ENCODE measurements around the gene IVL. TPM values are rescaled to one million over a fixed set of nuclear protein-coding genes. Genes with fewer than 3 reads are reported as not detected.

Gene IVL, protein sequence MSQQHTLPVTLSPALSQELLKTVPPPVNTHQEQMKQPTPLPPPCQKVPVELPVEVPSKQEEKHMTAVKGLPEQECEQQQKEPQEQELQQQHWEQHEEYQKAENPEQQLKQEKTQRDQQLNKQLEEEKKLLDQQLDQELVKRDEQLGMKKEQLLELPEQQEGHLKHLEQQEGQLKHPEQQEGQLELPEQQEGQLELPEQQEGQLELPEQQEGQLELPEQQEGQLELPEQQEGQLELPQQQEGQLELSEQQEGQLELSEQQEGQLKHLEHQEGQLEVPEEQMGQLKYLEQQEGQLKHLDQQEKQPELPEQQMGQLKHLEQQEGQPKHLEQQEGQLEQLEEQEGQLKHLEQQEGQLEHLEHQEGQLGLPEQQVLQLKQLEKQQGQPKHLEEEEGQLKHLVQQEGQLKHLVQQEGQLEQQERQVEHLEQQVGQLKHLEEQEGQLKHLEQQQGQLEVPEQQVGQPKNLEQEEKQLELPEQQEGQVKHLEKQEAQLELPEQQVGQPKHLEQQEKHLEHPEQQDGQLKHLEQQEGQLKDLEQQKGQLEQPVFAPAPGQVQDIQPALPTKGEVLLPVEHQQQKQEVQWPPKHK
- not detected for total RNA-seq
- long read RNA-seq = 0 reads

- intact Hi-C loops (cut with DNase I, micrococcal nuclease) = no loop called here
- no peak for ATAC-seq
- no peak for DNase-seq
Observed at GRCh38 chr1:152907686-152908601, at the start of gene IVL. TSS of gene IVL (plus strand) at chr1:152908546. CDS start at chr1:152909798, 1,252 bp downstream.

DNA sequence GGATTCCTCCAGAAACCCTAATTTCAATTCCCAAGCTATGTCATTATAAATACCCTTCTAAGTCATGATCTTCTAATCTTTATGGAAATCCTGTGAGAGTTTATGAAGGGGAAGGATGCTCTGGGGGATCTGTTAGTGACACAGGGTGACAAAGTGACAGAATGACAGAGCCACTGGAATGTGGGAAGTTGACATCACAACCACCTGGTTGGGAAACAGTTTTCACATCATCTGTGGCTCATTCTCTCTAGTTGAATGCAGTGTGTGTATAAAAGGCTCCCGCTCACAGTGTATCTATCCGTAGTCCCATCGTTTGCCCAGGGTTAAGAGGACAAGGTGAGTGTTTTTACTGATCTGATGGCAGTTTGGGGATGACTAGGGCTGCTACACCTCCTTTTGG lies 48.6 kb upstream of the IVL start, which contains the start of gene LCE7A:
LCE7A (plus strand) TSS at position 301 of the 400 bp plus-strand sequence. CDS start 702 bp downstream, outside the sequence.
- no peak for ATAC-seq
- intact Hi-C loops (cut with DNase I, micrococcal nuclease) = loop anchor here in 1 of 2 donors (10.0 kb wide), 1 partner anchor 365 kb away; no protein-coding TSS in a partner anchor

DNA sequence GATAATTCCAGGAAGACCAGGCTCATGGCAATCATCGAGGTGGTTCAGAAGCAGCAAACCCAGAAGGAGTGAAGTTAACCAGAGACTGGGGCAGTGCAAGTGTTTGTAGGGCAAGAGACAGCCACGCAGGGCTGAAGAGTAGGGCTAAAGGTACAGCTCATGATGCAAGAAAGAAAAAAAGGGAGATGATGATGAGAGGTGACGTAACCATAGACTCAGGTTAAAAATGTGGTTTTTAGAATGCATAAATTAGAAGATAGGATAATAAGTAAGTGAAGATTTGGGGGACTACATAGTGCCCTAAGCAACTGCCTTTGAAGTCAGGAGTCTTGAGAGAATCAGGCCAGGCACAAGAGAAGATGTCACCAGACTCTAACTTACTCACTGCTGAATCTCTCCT lies 48.2 kb upstream of the IVL start:
- intact Hi-C loops (cut with DNase I, micrococcal nuclease) = loop anchor here in 1 of 2 donors (10.0 kb wide), 1 partner anchor 365 kb away; no protein-coding TSS in a partner anchor
- ATAC-seq = no peak
- no peak for DNase-seq

More for the DNA sequence above, 48.6 kb upstream of the IVL start, which contains the start of gene LCE7A:
- no peak for DNase-seq

DNA sequence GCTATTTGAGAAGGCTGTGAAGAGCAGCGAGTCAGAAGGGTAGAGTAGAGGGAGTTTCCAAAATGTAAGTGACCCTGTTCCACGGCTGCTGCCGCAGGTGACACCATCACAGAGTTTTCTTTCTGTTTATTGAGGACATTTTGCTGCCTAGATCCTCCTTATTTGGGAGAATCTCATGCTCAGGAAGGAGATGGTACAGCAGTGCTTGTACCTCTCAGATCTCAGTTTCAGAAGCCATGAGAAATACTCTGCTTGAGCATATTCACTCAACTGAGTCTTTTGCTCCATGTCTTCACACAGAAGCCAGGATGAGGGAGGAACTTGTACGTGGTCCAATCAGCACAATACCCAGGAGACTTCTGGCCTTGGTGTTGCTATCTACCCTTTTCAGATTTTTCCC lies 47.0 kb upstream of the IVL start:
- intact Hi-C loops (cut with DNase I, micrococcal nuclease) = loop anchor here in 1 of 2 donors (10.0 kb wide), 1 partner anchor 363 kb away; no protein-coding TSS in a partner anchor
- DNase-seq (no peak), ATAC-seq (no peak)

DNA sequence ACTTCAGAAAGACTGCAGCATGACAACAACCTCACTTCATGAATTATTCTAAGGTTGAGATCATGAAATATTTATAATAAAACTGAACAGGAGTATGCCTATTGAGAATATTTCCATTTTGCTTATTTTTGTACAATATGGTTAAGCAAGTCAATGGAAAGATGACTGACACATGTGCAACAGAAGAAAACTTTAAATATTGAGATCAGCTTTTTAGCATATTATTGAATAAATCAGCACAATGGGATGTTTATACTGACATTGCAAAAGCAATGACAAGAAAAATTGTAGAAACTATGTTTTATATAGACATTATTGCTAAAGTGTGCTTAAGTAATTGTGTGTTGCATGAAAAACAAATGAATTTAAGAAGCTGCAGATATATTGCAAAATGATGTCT lies 43.9 kb upstream of the IVL start:
- intact Hi-C loops (cut with DNase I, micrococcal nuclease) = loop anchor here in 1 of 2 donors (10.0 kb wide), 1 partner anchor 360 kb away; no protein-coding TSS in a partner anchor
- DNase-seq = no peak
- ATAC-seq = no peak

- no peak for DNase-seq
- no peak for ATAC-seq
- intact Hi-C loops (cut with DNase I, micrococcal nuclease) = loop anchor here in 1 of 2 donors (10.0 kb wide), 1 partner anchor 358 kb away; no protein-coding TSS in a partner anchor
Observed at GRCh38 chr1:152866321-152866720, 42.0 kb upstream of the IVL start.

- DNase-seq (peak; percentile 36 to 64), ATAC-seq (peak; percentile 68)
- intact Hi-C loops (cut with DNase I, micrococcal nuclease) = loop anchor here in 1 of 2 donors (10.0 kb wide), 1 partner anchor 355 kb away; no protein-coding TSS in a partner anchor
Observed at GRCh38 chr1:152869808-152870419, 38.4 kb upstream of the IVL start.

DNA sequence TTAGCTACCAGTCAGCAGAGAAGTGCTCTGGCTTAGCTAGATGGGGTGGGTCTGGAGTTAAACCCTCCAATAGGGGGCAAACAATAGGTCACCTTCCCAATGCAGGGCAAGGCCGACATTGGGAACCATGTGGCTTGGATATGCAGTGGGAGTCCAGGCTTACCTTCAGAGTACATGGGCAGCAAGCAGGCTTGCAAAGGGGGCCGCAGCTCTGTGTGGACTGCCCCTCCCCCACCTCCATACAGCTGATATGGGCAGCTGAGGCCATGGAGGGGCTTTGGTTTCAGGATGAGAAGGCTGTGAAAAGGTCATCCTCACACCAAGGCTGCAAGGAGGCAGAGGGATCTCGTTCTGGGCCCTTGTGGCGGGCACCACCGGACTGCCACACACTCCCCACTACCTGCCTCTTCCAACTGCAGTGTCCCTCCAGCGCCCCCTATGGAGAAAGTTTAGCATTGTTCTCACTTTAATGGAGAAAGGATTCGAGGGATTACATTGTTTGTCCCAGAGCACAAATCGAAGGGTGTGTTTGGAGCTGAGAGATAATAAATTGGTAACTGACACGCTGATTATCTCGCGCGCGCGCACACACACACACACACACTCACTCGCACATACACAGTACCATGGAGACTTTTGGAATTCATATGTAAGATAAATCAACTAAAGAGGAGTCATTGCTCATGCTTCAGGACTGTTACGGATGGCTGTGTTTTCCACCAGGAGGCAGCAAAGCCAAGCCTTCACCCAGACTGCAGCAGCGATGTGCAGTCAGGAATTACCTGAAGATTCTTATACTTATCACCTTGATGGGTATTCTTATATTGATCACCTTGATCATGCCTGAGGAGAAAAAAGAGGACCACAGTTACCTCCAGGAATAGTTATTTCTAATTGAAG lies 37.3 kb upstream of the IVL start:
- no peak for DNase-seq

DNA sequence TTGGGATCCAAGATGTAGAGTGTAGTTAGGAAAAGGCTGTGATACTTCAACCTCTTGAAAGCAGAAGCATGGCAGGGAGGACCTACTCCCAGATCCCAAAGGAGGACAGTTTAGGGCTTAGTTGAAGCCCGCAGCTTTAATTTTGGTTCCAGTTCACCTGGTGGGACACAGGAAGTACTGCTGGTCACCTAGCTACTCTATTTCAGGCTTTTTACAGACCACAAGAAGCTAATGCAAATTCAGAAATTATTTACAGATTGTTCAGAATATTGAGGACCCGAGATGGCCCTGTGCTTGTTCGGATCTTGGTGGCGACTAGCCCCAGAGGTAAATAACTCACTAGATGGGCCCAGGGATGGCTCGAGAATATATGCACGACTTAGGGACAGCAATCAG lies 36.6 kb upstream of the IVL start:
- no peak for DNase-seq
- intact Hi-C loops (cut with DNase I, micrococcal nuclease) = no loop called here
- ATAC-seq = no peak

More for the DNA sequence above, 37.3 kb upstream of the IVL start:
- intact Hi-C loops (cut with DNase I, micrococcal nuclease) = no loop called here
- no peak for ATAC-seq

GRCh38 chr1:152873495-152873894 lies 34.9 kb upstream of the IVL start:
- no peak for ATAC-seq
- intact Hi-C loops (cut with DNase I, micrococcal nuclease) = no loop called here
- no peak for DNase-seq

GRCh38 chr1:152876827-152877226 lies 31.5 kb upstream of the IVL start:
- no peak for DNase-seq
- intact Hi-C loops (cut with DNase I, micrococcal nuclease) = no loop called here

DNA sequence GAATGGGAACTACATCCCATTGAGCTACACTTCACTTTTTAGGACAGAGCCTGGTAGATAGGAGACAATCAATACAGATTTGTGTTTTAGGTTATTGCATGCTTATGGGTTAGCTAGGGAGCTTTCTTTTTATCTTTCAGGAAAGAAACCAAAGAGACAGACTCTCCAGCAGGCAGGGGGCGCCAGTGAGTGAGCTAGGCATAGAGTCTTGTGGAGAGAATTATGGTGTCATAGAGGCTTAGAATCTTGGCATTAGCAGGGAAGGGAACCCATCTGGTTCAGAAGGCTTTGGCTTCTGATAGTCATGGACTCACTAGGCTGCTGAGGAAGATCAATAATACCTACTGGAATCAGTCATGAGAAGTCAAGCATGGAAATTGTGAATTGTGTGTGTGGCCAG lies 30.3 kb upstream of the IVL start, which contains the start of gene SMCP:
SMCP (plus strand) TSS at position 281 of the 400 bp plus-strand sequence. CDS start 6,101 bp downstream, outside the sequence.
- intact Hi-C loops (cut with DNase I, micrococcal nuclease) = no loop called here

More at GRCh38 chr1:152876827-152877226, 31.5 kb upstream of the IVL start:
- no peak for ATAC-seq

GRCh38 chr1:152879559-152880198 lies 28.7 kb upstream of the IVL start:
- intact Hi-C loops (cut with DNase I, micrococcal nuclease) = loop anchor here in 1 of 2 donors (10.0 kb wide), 1 partner anchor 705 kb away; no protein-coding TSS in a partner anchor
- DNase-seq (no peak), ATAC-seq (no peak)

More for the DNA sequence above, 30.3 kb upstream of the IVL start, which contains the start of gene SMCP:
- ATAC-seq (no peak), DNase-seq (no peak)

DNA sequence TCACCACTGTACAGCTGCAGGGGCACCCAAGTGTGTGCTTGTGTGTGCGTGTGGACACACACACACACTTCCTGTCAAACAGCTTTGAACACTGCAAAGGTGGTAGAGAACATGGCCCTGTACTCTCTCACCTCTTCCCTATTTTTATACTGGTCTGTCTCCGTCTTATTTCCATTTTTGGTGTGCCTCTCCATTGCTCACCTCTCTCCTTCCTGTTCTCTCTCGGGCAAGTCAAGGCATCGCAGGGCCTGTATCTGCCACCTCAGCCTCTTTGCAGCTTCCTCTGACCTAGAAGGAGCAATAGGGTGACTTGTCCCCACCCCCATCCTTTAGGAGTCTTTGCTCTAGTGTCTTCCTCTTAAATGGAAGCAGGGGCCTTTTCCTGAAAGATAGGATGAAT lies 28.0 kb upstream of the IVL start:
- intact Hi-C loops (cut with DNase I, micrococcal nuclease) = loop anchor here in 1 of 2 donors (10.0 kb wide), 1 partner anchor 706 kb away; no protein-coding TSS in a partner anchor
- DNase-seq (no peak), ATAC-seq (no peak)

DNA sequence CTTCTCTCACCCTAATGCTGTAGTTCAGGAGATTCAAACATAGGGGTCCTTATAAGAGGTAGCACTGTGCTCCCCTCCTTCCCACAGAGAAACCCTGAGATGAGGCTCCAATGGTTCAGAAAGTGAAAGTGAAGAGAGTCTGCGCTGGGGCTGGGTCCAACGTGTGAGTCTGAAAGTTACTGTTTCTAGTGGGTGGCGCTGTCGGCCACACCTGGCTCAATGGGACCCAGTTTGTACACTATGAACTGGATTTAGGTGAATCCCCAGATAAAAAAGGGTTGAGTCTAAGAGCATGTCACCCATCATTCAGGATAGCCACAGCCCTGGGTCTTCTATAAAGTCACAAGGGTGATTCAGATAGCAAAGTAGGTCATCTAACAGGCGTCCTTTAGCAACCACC lies 27.4 kb upstream of the IVL start:
- ATAC-seq = no peak
- intact Hi-C loops (cut with DNase I, micrococcal nuclease) = loop anchor here in 1 of 2 donors (10.0 kb wide), 1 partner anchor 706 kb away; no protein-coding TSS in a partner anchor

DNA sequence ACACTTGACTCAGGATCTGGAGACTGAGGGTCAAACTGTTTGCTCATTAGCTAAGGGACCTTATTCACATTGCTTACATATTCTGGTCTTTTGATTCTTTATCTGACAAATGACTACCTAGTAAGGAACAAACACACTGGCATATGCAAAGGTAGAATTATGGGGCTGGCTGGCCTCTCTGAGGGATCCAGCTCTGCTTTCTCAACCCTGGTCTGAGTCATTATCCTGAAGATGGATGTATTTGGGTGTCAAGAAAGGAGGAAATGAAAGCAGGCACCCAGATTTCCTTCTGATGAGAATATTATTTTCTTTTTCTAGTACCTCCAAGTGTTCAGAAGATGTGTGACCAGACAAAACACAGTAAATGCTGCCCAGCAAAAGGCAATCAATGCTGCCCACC lies 24.3 kb upstream of the IVL start:
- intact Hi-C loops (cut with DNase I, micrococcal nuclease) = loop anchor here in 1 of 2 donors (10.0 kb wide), 1 partner anchor 709 kb away; no protein-coding TSS in a partner anchor
- ATAC-seq (no peak), DNase-seq (no peak)

More for the DNA sequence above, 27.4 kb upstream of the IVL start:
- DNase-seq = no peak
